Measurements from ENCODE around the gene TMEM213. TPM values are rescaled to one million over a fixed set of nuclear protein-coding genes. Genes with fewer than 3 reads are reported as not detected.

TMEM213 gene
- total RNA-seq, 4 donors from 2014 or later, result not detected

GRCh38 chr7:138887085-138887710, 89.4 kb downstream of the TMEM213 start:
- TF ChIP-seq CTCF (IDR thresholded peaks at IDR 0.05) (no peak), POLR2A (IDR thresholded peaks at IDR 0.05) (no peak)
- H3K4me3 ChIP-seq (replicated peaks in 1 of 3), result no peak overlapping the region
- intact Hi-C loops (cut with DNase I), result loop anchor here (5.0 to 10.0 kb wide), 2 partner anchors 95 to 188 kb away; partner anchors contain the start of gene KIAA1549
- H3K27ac ChIP-seq, result no peak overlapping the region
- no peaks in the 10 kb centered on the region for H3K36me3 ChIP-seq
- no peaks in the 10 kb centered on the region for H3K4me1 ChIP-seq
- H3K9me3 ChIP-seq, result no peaks in the 10 kb centered on the region
- no peak for DNase-seq
- WGBS, 2 donors, result 87 to 92% methylated on average over 9 of the region's 9 CpGs
- no peaks in the 10 kb centered on the region for H3K27me3 ChIP-seq

Small RNAs within 50 kb of the gene (small RNA-seq; reads per million reads assigned to genes)
- gene RNU6-1272P, result not detected

Other genes starting within 250 kb of the TMEM213 start
- gene SVOPL, start 96.6 kb upstream of the TMEM213 start, total RNA-seq, result under 1 TPM in 1 of 4 donors, not detected in 3; 0.10 TPM
- gene ATP6V0A4, start 202 bp downstream of the TMEM213 start, total RNA-seq, result not detected
- gene KIAA1549, start 183.4 kb downstream of the TMEM213 start, total RNA-seq, result 1 to 10 TPM; 1.2 to 3.9 (median 2.6) TPM
- 10 to 100 TPM; 31.7 to 73.7 (median 45.5) TPM for gene ZC3HAV1L, start 238.0 kb downstream of the TMEM213 start, total RNA-seq